ENCODE results near the gene IMMP2L.

Gene IMMP2L

GRCh38 chr7:110762546-110763225, 799.6 kb downstream of the IMMP2L start:
- no peak for TF ChIP-seq CTCF (IDR thresholded peaks at IDR 0.05; ENCODE audit: insufficient read depth, low read depth, low read length, missing control alignments)
- DNase-seq (ENCODE audit: low read depth) = no peak
- H3K4me3 ChIP-seq (ENCODE audit: low read depth, low read length) = no peak overlapping the region

GRCh38 chr7:110760341-110760740, 802.0 kb downstream of the IMMP2L start:
- no peak for DNase-seq (ENCODE audit: low read depth)
- H3K4me3 ChIP-seq (ENCODE audit: low read depth, low read length) = no peak overlapping the region
- no peak for TF ChIP-seq CTCF (IDR thresholded peaks at IDR 0.05; ENCODE audit: insufficient read depth, low read depth, low read length, missing control alignments)

GRCh38 chr7:110759069-110759468, 803.2 kb downstream of the IMMP2L start:
- no peak for TF ChIP-seq CTCF (IDR thresholded peaks at IDR 0.05; ENCODE audit: insufficient read depth, low read depth, low read length, missing control alignments)
- H3K4me3 ChIP-seq (ENCODE audit: low read depth, low read length) = no peak overlapping the region
- no peak for DNase-seq (ENCODE audit: low read depth)

GRCh38 chr7:110754649-110755048, 807.6 kb downstream of the IMMP2L start:
- no peak for TF ChIP-seq CTCF (IDR thresholded peaks at IDR 0.05; ENCODE audit: insufficient read depth, low read depth, low read length, missing control alignments)
- no peak overlapping the region for H3K4me3 ChIP-seq (ENCODE audit: low read depth, low read length)
- DNase-seq (ENCODE audit: low read depth) = no peak

- H3K4me3 ChIP-seq (ENCODE audit: low read depth, low read length) = no peak overlapping the region
- no peak for TF ChIP-seq CTCF (IDR thresholded peaks at IDR 0.05; ENCODE audit: insufficient read depth, low read depth, low read length, missing control alignments)
- no peak for DNase-seq (ENCODE audit: low read depth)
These were observed 811.2 kb downstream of the IMMP2L start for GRCh38 chr7:110750931-110751605.

- TF ChIP-seq CTCF (IDR thresholded peaks at IDR 0.05; ENCODE audit: insufficient read depth, low read depth, low read length, missing control alignments) = no peak
- DNase-seq (ENCODE audit: low read depth) = no peak
- H3K4me3 ChIP-seq (ENCODE audit: low read depth, low read length) = no peak overlapping the region
These were observed 829.1 kb downstream of the IMMP2L start for GRCh38 chr7:110733221-110733620.
